Dedifferentiated amniotic fluid mesenchymal stem cell (primary cell): ENCODE results near the gene SASH1.
"Not testable (repeated sequence)": the region's sequence is repeated elsewhere in the genome, so short reads cannot be mapped to it uniquely, and the experiment has no call there.

Source experiments
- DNase-seq: peaks from one replicate; pipeline ENCODE4 v3.0.0-alpha.2; 2016; ENCODE audit errors: extremely low spot score

The SASH1 gene

GRCh38 chr6:148328876-148329555 is 13.6 kb upstream of the SASH1 start:
- DNase-seq: no peak

- DNase-seq: peak; percentile 57
Measured at GRCh38 chr6:148329596-148330381, 12.8 kb upstream of the SASH1 start.

- no peak for DNase-seq
Measured at GRCh38 chr6:148332088-148332487, 10.6 kb upstream of the SASH1 start.

GRCh38 chr6:148336901-148337300 is 5.7 kb upstream of the SASH1 start:
- DNase-seq: no peak

GRCh38 chr6:148339766-148340165 is 2.9 kb upstream of the SASH1 start:
- DNase-seq: no peak

GRCh38 chr6:148340586-148341297 is 1.9 kb upstream of the SASH1 start:
- DNase-seq: no peak

- DNase-seq: no peak
Measured at GRCh38 chr6:148342100-148342349, 613 bp upstream of the SASH1 start.

- DNase-seq: no peak
Measured at GRCh38 chr6:148343047-148343782, 577 bp downstream of the SASH1 start.

- DNase-seq: no peak
Measured at GRCh38 chr6:148345176-148345575, 2.5 kb downstream of the SASH1 start.

GRCh38 chr6:148345578-148345977 is 2.9 kb downstream of the SASH1 start:
- no peak for DNase-seq

- DNase-seq: no peak
Measured at GRCh38 chr6:148346681-148347440, 4.2 kb downstream of the SASH1 start.

- no peak for DNase-seq
Measured at GRCh38 chr6:148347441-148348054, 4.9 kb downstream of the SASH1 start.

GRCh38 chr6:148348335-148348734 is 5.7 kb downstream of the SASH1 start:
- DNase-seq: no peak

- DNase-seq: no peak
Measured at GRCh38 chr6:148348778-148349177, 6.1 kb downstream of the SASH1 start.

GRCh38 chr6:148349466-148349865 is 6.8 kb downstream of the SASH1 start:
- no peak for DNase-seq

GRCh38 chr6:148351309-148351708 is 8.7 kb downstream of the SASH1 start:
- DNase-seq: no peak

- not testable (repeated sequence) for DNase-seq
Measured at GRCh38 chr6:148352421-148352820, 9.8 kb downstream of the SASH1 start.

- no peak for DNase-seq
Measured at GRCh38 chr6:148358196-148358785, 15.7 kb downstream of the SASH1 start.

GRCh38 chr6:148359228-148359627 is 16.6 kb downstream of the SASH1 start:
- DNase-seq: no peak

- no peak for DNase-seq
Measured at GRCh38 chr6:148364056-148364824, 21.6 kb downstream of the SASH1 start.
